GM21717 (cell line): Measurements from ENCODE around the gene PFKL.
"Not testable (repeated sequence)": the region's sequence is repeated elsewhere in the genome, so short reads cannot be mapped to it uniquely, and the experiment has no call there.

ENCODE experiments used
- ATAC-seq: cut with Tn5 transposase; IDR thresholded peaks from one replicate; pipeline ENCODE4 v1.9.1; 2021; ENCODE audit warnings: mild to moderate bottlenecking, moderate library complexity; ENCODE audit not compliant: unreplicated experiment

The PFKL gene

DNA sequence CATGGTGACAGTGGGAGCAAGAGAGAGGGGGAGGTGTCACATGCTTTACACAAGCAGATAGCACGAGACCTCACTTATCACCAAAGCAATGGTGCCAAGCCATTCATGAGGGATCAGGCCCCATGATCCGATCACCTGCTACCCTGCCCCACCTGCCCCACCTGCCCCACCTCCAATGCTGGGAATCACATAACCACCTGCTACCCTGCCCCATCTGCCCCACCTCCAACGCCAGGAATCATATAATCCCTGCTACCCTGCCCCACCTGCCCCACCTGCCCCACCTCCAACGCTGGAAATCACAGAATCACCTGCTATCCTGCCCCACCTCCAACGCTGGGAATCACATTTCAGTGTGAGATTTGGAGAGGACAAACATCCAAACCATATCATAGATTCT, 24.8 kb upstream of the PFKL start:
- no peak for ATAC-seq

DNA sequence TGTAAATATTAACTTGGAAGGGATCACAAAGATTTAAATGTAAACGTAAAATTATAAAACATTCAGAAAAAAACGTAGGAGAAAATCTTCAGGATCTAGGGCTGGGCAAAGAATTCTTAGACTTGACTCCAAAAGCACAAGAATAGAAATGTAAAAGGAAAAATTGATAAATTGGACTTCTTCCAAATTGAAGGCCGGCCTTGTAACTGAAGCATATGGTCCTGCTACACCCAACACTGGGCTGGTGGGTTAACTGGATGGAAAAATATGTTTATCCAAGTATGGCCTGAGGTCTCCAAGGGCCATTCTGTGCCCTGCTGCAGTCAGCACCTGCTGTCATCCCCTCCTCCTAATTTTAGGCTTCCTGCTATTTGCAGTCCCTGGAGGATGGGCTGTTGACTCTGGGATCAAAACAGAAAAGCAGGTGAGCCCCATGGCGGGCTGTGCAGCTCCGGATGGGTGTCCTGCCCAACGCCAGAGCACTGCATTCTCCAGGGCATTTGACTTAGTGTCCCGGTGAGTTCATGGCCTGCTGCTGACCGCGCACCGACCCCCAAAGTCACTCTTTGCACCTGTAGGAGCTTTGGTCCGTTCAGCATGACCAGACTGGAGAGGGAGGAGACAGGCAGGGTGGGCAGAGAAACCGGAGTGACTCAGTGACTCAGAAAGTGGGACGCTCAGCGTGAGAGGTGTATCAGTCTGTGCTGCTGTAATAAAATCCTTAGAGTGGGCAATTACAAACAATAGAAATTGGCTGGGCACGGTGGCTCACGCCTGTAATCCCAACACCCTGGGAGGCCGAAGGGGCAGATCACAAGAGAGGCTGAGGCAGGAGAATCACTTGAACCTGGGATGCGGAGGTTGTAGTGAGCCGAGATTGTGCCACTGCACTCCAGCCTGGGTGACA, 20.2 kb upstream of the PFKL start:
- ATAC-seq: no peak

DNA sequence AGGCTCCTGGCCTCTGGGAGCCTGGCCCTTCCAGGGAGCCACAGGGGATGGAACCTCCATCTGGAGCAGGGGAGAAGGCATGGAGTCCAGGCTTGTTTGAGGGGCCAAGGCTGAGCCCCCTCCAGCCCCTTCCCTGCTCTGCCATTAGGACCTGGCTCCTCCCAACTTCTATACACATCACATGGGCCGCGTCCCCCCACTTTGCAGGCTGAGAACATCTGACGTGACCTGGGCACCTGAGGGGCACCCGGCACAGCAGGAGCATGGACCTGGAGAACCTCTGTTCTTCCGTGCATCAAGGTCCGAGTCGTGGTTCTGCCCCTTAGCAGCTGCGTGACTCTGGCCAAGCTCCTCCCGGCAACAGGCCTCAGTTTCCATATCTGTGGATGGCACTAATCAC, 18.1 kb upstream of the PFKL start:
- ATAC-seq: no peak

DNA sequence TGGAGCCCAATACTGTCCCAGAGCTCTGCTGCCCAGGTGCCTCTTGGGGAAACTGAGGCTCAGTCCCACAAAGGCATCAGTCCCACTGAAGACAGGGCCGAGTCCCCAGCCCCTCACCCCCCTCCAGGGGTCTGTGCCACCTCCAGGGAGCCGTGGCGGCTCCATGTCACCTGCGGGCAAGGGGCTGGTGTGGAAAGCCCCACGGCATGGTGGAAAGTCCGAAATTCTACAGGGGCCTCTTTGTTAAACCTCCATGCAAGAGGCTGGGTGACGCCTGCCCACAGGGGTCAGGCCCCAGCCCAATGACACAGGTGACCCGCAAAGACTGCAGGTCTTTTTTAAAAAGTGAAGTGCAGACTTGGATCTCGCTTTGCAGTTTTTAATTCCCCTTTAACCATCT, 17.5 kb upstream of the PFKL start:
- ATAC-seq: no peak

DNA sequence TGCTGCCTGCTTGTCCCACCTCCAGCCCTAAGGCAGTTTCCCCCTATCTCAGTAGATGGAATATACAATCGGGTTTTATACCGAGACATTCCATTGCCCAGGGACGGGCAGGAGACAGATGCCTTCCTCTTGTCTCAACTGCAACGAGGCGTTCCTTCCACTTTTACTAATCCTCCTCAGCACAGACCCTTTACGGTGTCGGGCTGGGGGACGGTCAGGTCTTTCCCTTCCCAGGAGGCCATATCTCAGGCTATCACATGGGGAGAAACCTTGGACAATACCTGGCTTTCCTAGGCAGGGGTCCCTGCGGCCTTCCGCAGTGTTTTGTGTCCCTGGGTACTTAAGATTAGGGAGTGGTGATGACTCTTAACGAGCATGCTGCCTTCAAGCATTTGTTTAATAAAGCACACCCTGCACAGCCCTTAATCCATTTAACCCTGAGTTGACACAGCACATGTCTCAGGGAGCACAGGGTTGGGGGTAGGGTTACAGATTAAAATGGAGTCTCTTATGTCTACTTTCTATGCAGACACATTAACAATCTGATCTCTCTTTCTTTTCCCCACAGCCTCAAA, 16.6 kb upstream of the PFKL start:
- ATAC-seq: not testable (repeated sequence)

DNA sequence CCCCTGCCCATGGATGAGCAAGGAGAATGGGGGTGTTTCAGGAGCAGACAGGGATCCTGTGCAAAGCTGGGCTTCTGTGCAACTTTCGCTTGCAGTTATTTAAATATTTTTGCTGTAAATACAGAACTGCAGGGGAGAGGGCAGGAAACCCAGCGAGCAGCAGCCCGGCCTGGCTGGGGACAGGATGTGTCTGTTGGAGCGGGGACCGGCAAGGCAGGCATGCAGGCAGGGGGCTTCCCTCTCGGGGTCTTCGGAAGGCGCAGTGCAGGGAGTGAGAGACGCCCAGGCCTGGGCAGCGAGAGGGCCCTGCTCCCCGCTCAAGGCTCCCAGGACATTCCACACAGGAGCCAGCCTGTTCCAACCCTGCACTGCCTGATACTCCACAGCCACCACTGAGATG, 15.9 kb upstream of the PFKL start:
- no peak for ATAC-seq

DNA sequence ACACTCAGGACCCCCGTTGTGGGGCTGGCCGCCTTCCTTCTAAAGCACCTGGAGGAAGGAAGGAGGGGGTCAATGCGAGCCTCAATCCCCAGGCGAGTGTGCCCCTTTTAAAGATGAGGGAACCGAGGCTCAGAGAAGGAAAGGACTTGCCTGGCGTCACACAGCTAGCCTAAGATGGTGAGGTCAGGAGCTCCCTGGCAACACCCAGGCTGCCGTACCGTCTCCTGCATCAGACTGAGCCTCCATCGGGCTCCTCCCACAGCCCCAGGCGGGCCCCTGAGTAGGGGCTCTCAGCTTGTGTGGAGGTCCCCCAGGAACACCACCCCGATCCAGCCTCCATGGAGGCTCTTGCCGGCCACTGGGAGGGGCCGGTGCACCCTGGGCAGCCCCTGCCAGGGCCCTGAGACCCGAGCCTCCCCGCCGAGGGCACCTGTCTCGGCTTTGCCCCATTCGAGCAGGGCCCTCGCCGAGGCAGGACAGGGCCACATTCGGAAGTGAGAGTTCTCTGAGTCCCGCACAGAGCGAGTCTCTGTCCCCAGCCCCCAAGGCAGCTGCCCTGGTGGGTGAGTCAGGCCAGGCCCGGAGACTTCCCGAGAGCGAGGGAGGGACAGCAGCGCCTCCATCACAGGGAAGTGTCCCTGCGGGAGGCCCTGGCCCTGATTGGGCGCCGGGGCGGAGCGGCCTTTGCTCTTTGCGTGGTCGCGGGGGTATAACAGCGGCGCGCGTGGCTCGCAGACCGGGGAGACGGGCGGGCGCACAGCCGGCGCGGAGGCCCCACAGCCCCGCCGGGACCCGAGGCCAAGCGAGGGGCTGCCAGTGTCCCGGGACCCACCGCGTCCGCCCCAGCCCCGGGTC, 14.5 kb upstream of the PFKL start, which contains the start of gene AIRE:
AIRE (plus strand) TSS at position 739 of the 855 bp plus-strand sequence. CDS start 131 bp downstream, outside the sequence.
- ATAC-seq: no peak

DNA sequence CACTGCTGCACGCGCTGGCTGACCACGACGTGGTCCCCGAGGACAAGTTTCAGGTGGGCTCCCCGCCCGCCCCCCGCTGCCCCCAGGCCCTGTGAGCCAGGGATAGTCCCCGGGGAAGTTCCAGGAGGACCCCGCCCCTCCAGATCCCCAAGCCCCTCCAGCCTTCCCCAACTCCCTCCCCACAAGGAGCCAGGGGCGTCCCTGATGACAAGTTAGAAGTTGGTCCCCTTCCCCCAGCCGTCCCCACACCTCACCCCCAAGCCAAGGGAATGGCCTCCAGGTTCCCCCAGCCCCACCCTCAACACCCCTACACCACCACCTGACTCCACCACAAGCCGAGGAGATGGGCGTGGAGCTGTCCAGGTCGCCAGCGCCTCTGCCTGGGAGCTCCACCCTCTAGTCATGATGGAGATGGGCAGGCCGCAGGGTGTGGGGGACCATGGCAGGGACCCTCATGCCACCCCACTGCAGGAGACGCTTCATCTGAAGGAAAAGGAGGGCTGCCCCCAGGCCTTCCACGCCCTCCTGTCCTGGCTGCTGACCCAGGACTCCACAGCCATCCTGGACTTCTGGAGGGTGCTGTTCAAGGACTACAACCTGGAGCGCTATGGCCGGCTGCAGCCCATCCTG, 13.7 kb upstream of the PFKL start:
- no peak for ATAC-seq

DNA sequence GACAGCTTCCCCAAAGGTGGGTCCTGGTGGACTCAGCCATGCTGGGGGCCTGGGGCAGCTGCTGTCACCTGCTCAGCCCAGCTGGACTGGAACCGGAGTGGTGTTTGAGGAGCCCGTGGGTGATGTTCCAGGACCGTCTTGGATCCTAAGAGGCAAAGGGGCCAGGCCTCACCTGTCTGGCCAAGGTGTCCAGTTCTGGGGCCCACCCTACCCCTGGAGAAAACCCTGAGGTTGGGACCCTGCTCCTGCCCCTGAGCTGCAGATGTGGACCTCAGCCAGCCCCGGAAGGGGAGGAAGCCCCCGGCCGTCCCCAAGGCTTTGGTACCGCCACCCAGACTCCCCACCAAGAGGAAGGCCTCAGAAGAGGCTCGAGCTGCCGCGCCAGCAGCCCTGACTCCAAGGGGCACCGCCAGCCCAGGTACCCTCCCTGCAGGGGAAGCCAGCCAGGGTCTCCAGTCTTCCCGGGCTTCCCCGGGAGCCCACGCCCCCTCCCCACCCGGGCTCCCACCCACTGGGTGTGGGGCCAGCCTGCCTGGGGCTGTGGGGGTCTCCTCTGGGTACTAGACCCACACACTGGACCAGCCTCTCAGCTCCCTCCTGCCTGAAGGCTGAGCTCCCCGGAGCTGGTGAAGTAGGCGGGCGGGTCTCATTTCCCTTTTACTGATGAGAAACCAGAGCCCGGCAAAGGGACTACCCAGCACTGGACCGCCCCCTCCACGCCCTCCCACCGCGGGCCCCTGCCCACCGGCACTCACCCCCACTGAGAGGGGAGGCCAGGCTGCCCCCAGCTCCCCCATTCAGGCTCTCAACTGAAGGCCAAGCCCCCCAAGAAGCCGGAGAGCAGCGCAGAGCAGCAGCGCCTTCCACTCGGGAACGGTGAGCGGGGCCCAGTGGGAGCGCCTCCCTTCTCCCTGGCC, 12.9 kb upstream of the PFKL start:
- no peak for ATAC-seq

DNA sequence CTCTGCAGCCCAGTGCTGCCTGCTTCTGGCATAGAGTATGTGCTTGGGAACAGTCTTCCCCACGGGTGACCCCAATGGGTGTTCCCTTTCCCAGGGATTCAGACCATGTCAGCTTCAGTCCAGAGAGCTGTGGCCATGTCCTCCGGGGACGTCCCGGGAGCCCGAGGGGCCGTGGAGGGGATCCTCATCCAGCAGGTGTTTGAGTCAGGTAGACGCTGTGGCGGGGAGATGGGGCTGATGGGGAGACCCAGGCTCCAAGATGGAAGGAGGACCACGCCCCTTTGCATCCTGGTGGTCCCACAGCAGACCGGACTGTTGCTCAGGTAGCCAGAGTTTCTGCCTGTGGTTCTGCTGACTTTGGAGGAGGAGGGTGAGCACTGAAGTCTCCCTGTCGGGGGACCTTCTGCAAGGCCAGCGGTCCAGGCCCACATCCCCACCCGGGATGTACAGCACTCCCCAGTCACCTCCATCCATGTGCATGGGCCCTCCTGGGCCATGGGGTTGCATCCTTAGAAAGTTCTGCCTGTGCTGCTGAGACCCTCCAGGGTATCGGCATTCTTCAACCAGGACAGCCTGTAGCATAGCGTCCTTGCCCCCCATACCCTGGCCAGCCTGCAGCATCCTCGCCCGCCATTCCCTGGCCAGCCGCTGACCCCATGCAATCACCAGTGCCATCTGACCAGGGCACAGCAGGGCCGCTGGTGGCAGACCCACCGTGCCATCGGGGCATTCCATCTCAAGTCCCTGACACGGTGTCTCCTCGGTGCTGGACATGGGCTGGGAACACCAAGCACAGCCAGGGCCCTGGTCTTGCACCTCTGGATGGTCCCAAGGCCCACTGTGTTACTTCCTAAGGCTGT, 11.4 kb upstream of the PFKL start:
- ATAC-seq: no peak

DNA sequence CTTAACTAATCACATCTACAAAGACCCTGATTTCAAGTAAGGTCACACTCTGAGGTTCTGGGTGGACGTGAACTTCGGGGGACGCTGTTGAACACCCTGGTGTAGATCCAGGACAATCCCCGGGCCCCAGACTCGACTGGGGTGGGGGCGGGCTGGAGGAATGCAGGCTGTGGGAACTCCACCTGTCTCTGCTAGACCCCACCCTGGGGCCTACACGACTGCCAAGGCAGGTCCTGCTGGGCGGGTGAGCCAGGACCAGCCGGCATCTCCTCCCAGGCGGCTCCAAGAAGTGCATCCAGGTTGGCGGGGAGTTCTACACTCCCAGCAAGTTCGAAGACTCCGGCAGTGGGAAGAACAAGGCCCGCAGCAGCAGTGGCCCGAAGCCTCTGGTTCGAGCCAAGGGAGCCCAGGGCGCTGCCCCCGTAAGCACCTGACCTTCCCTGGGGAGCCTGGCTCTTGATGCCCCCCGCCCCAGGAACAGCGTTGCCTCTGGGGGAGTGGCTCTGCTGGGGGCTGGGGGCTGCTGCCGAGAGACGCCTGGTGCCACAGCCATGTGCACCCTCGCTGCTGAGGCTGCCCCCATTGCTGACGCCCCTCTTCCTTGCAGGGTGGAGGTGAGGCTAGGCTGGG, 10.4 kb upstream of the PFKL start:
- no peak for ATAC-seq

DNA sequence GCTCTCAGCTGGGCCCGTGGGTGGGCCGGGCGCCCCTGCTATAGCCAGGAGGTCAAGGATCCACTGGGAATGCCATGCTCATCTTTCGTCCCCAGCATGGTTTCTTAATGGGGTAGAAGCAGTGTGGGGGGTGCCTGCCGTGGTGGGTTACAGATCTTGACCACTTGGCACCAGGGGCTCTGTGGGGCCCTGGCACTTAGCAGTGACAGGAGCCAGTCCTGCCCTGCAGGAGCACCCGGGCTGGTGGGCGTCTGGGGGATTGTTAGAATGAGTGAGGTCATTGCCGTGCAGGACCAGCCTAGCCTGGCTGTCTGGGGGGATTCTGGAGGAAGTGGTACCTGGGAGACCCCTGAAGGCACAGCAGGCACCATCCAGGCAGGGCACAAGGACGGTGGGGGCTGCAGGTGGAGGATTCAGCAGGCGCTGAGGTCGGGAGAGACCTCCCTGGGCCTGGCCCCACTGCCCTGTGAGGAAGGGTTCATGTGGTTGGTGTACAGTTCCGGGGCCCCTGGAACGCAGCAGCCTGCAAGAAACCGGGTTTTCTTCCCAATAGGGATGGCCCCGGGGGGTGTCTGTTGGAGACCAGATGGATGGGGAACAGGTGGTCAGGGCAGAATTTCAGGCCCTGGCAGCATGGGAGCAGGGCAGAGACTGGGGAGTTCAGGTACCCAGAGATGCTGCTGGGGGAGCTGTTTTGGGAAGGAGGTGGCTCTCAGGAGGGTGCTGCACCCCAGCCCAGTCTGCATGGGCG, 9.4 kb upstream of the PFKL start:
- ATAC-seq: no peak

DNA sequence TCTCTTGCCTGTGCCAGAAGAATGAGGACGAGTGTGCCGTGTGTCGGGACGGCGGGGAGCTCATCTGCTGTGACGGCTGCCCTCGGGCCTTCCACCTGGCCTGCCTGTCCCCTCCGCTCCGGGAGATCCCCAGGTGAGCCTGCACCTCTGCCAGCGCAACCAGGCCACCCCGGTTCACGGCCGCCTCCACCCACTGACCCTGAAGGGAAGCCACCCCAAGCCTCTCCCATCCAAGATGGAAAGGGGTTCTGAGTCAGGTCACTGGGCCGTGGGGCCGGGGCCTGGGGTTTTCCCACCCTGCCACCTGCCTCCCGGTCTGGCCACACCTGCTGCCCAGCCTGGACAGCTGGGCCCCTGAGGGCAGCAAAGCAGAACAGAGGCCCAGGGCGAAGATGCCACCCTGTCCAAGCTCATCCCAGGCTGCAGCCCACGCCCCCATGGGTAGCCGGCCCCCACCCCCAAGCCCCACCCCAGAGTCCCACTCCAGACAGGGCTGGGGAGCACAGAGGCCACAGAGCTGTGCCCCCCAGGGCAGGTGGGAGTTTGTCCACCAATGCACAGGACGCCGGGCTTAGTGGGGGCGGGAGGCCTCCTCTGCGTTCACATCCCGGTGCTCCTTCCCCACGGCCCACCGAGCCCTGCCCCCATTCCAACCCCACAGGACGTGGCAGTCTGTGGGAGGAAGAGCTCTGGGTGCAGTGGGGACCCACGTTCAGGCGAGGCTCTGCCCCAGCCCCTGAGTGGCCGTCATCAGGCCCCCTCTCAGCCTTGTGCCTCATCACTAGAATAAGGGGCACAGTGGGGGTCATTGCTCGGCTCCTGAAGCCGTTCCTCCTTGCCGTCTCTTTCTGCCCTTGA, 8.5 kb upstream of the PFKL start:
- ATAC-seq: no peak

DNA sequence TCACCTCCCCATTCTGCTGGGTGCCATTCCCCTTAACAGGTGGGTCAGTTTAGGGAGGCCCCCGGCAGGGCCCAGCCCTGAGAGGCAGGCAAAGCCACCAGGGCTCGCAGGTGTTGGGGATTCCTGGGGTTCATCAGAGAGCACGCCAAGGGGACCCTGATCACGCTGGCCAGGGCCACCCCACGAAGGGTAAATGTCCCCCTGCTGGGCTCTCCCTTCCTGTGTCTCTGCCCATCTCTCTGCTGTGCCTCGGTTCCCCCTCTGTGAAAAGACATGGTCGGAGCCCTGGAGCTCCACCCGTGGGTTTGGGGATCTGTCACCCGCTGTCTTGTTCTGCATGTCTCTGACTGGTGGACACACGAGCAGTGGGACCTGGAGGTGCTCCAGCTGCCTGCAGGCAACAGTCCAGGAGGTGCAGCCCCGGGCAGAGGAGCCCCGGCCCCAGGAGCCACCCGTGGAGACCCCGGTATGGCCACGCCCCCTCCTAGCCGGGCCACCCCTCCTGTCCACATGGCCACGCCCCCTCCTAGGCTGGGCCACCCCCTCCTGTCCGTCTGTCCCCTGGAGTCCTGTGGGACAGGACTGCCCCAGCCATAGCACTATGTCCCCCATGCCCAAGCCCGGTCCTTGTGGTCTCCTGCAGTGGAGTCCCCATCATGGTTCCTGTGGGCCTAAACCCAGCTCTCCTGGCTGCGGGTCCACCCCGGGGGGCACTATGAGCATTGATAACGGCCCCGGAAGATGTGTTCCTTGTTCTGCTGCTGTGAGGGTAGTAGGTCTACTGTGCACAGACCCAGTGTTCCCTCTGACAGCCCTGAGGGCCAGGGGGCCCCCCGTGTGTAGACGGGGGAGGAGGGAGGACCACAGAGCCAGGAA, 7.7 kb upstream of the PFKL start:
- no peak for ATAC-seq

DNA sequence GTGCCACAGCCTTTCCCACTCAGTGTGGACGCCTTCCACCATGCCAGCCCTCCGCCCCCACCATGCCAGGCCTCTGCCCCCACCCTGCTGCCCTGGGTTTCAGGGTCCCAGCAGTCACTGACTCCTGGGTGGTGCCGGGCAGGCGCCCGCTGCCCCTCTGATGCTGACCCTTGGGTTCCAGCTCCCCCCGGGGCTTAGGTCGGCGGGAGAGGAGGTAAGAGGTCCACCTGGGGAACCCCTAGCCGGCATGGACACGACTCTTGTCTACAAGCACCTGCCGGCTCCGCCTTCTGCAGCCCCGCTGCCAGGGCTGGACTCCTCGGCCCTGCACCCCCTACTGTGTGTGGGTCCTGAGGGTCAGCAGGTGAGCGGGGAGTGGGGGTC, 7.0 kb upstream of the PFKL start:
- no peak for ATAC-seq
